Mesenchymal stem cell (in vitro differentiated cells and primary cell): ENCODE data around the gene MTOR.

Source experiments
- DNase-seq: peaks from one replicate; pipeline ENCODE4 v3.0.0-alpha.2; 2013
- H2AFZ ChIP-seq: one replicate; pipeline ENCODE4 v1.6.1; 2013; ENCODE audit warnings: low read depth, mild to moderate bottlenecking, control low read depth, inconsistent platforms, low read length, moderate library complexity
- H2AK5ac ChIP-seq: 2 replicates; pipeline ENCODE4 v1.6.1; 2013; ENCODE audit warnings: low read length, moderate library complexity, mild to moderate bottlenecking, inconsistent platforms; ENCODE audit not compliant: severe bottlenecking
- H2BK120ac ChIP-seq: one replicate; pipeline ENCODE4 v1.6.1; 2013; ENCODE audit warnings: low read depth, mild to moderate bottlenecking, inconsistent platforms, low read length, moderate library complexity
- H2BK12ac ChIP-seq, 2 experiments: one replicate each; pipeline ENCODE4 v1.6.1; 2013; ENCODE audit warnings: inconsistent platforms in 2 of 2, low read length in 2 of 2, mild to moderate bottlenecking in 2 of 2, moderate library complexity in 2 of 2, control low read depth in 1 of 2
- H2BK15ac ChIP-seq: one replicate; pipeline ENCODE4 v1.6.1; 2013; ENCODE audit warnings: mild to moderate bottlenecking, low read depth, inconsistent platforms; ENCODE audit not compliant: poor library complexity, severe bottlenecking
- H2BK5ac ChIP-seq: 2 replicates; pipeline ENCODE4 v1.6.1; 2013; ENCODE audit warnings: low read depth, mild to moderate bottlenecking, low read length, control low read depth, inconsistent platforms; ENCODE audit not compliant: poor library complexity, severe bottlenecking
- H3K14ac ChIP-seq, 2 experiments: one replicate each; pipeline ENCODE4 v1.6.1; 2013; ENCODE audit warnings: inconsistent platforms in 2 of 2, low read length in 2 of 2, control low read depth in 1 of 2, mild to moderate bottlenecking in 1 of 2, moderate library complexity in 1 of 2
- H3K18ac ChIP-seq, 2 experiments: one replicate each; pipeline ENCODE4 v1.6.1; 2013; ENCODE audit warnings: inconsistent platforms in 2 of 2, low read length in 2 of 2, control low read depth in 1 of 2, low read depth in 1 of 2, mild to moderate bottlenecking in 1 of 2
- H3K23ac ChIP-seq, 2 experiments: one replicate each; pipeline ENCODE4 v1.6.1; 2013; ENCODE audit warnings: inconsistent platforms in 2 of 2, low read length in 2 of 2, mild to moderate bottlenecking in 2 of 2, moderate library complexity in 2 of 2, control low read depth in 1 of 2
- H3K27ac ChIP-seq: 2 replicates; pipeline ENCODE4 v1.5.1; 2013; ENCODE audit warnings: mild to moderate bottlenecking, moderate library complexity, low read length, control low read depth, inconsistent platforms; ENCODE audit not compliant: poor library complexity, severe bottlenecking
- H3K27me3 ChIP-seq, 2 experiments: 2 replicates each; pipeline versions ENCODE4 v1.6.1 to v1.7.0; 2013; ENCODE audit warnings: low read length in 2 of 2, mild to moderate bottlenecking in 2 of 2, moderate library complexity in 2 of 2, control low read depth in 1 of 2, inconsistent platforms in 1 of 2; ENCODE audit not compliant: control insufficient read depth in 1 of 2, insufficient read depth in 1 of 2
- H3K36me3 ChIP-seq, 2 experiments: 2 replicates each; pipeline versions ENCODE4 v1.6.1 to v1.7.0; 2013; ENCODE audit warnings: low read length in 2 of 2, control low read depth in 1 of 2, inconsistent platforms in 1 of 2, low read depth in 1 of 2, mild to moderate bottlenecking in 1 of 2; ENCODE audit not compliant: insufficient read depth in 2 of 2, control insufficient read depth in 1 of 2
- H3K4ac ChIP-seq, 2 experiments: one replicate each; pipeline ENCODE4 v1.6.1; 2013; ENCODE audit warnings: inconsistent platforms in 2 of 2, low read length in 2 of 2, mild to moderate bottlenecking in 2 of 2, moderate library complexity in 2 of 2, control low read depth in 1 of 2, low read depth in 1 of 2
- H3K4me1 ChIP-seq: 2 replicates; pipeline ENCODE4 v1.6.1; 2013; ENCODE audit warnings: low read depth, low read length, control low read depth; ENCODE audit not compliant: control insufficient read depth, insufficient read depth
- H3K4me2 ChIP-seq: 2 replicates; pipeline ENCODE4 v1.6.1; 2013; ENCODE audit warnings: low read length, mild to moderate bottlenecking, inconsistent platforms; ENCODE audit not compliant: poor library complexity, severe bottlenecking
- H3K4me3 ChIP-seq, 2 experiments: 2 replicates each; pipeline versions ENCODE4 v1.5.1 to v1.7.0; 2013; ENCODE audit warnings: low read length in 2 of 2, mild to moderate bottlenecking in 2 of 2, control low read depth in 1 of 2, low read depth in 1 of 2; ENCODE audit not compliant: insufficient read depth in 1 of 2
- H3K79me1 ChIP-seq: replicated peaks from 2 replicates; pipeline ENCODE4 v1.6.1; 2013; ENCODE audit warnings: mild to moderate bottlenecking, control low read depth, low read length, inconsistent platforms; ENCODE audit not compliant: poor library complexity, severe bottlenecking
- H3K9ac ChIP-seq: 2 replicates; pipeline ENCODE4 v1.7.0; 2013; ENCODE audit warnings: mild to moderate bottlenecking, low read length, moderate library complexity
- H3K9me3 ChIP-seq: 2 replicates; pipeline ENCODE4 v1.7.0; 2013; ENCODE audit warnings: mild to moderate bottlenecking, low read length; ENCODE audit not compliant: control insufficient read depth
- H4K8ac ChIP-seq: one replicate; pipeline ENCODE4 v1.6.1; 2013; ENCODE audit warnings: inconsistent platforms, mild to moderate bottlenecking, low read length, moderate library complexity
- H4K91ac ChIP-seq: one replicate; pipeline ENCODE4 v1.6.1; 2013; ENCODE audit warnings: mild to moderate bottlenecking, low read length, inconsistent platforms
- WGBS: methylation state at CpG from one replicate; pipeline ENCODE4 v1.1.7; 2013; ENCODE audit warnings: mixed read lengths; 5-methylcytosine and 5-hydroxymethylcytosine counted together

Gene MTOR

DNA sequence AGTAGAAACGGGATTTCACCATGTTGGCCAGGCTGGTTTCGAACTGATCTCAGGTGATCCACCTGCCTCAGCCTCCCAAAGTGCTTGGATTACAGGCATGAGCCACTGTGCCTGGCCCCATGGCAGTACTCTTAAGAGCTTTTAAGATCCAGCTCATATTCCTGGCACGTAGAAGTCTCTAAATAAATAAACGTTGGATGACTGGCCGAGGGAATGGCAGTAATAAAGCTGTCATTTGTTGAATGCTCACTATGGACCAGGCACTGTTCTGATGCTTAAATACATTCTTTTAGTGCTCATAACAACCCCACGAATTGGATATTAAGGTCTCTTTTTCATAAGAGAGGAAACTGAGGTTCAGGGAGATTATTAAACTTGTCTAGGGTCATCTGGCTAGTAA lies 31.5 kb upstream of the MTOR start:
- H2AK5ac ChIP-seq: no peak overlapping the region
- H2BK15ac ChIP-seq: no peak overlapping the region
- H3K9ac ChIP-seq: no peak overlapping the region
- WGBS: 74% methylated on average over 5 of the region's 6 CpGs
- H3K9me3 ChIP-seq: no peaks in the 10 kb centered on the region
- H3K4ac ChIP-seq: no peak overlapping the region
- no peaks in the 10 kb centered on the region for H3K27me3 ChIP-seq
- peaks cover 12% of the 10 kb centered on the region for H3K79me1 ChIP-seq
- H3K18ac ChIP-seq: no peak overlapping the region
- H3K27ac ChIP-seq: no peak overlapping the region
- H2BK120ac ChIP-seq: no peak overlapping the region
- no peak overlapping the region for H4K8ac ChIP-seq
- no peak overlapping the region for H3K4me3 ChIP-seq
- no peak overlapping the region for H2BK5ac ChIP-seq
- H2AFZ ChIP-seq: no peak overlapping the region
- no peak overlapping the region for H4K91ac ChIP-seq
- H3K4me2 ChIP-seq: no peak overlapping the region
- H3K14ac ChIP-seq: no peak overlapping the region
- H3K36me3 ChIP-seq: peaks cover 8 to 13% of the 10 kb centered on the region in 2 experiments
- H3K23ac ChIP-seq: no peak overlapping the region
- H2BK12ac ChIP-seq: no peak overlapping the region
- peaks cover 4% of the 10 kb centered on the region for H3K4me1 ChIP-seq
- DNase-seq: no peak

DNA sequence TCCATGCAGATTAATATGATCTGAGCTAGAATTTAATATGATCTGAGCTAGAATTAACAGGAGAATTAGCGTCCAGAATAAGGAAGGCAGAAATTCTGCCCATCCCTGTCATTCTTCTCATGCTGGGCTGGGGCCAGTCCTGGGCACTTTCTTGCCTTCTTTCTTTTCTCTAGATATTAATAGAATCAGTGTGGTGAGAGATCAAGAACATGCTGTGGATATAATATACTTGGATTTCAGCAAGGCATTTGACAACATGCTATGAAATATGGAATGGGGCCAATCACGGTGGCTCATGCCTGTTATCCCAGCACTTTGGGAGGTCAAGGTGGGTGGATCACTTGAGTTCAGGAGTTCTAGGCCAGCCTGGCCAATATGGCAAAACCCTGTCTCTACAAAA lies 28.7 kb upstream of the MTOR start:
- Histone ChIP-seq H3K9me3 (no peaks in the 10 kb centered on the region), H2BK5ac (no peak overlapping the region), H3K4me3 (no peak overlapping the region), H3K4me2 (no peak overlapping the region), H2AK5ac (no peak overlapping the region), H3K14ac (no peak overlapping the region), H3K23ac (no peak overlapping the region), H3K27me3 (no peaks in the 10 kb centered on the region), H2BK12ac (no peak overlapping the region), H3K9ac (no peak overlapping the region), H3K4me1 (peaks cover 11% of the 10 kb centered on the region), H3K4ac (no peak overlapping the region), H2BK120ac (no peak overlapping the region), H4K91ac (no peak overlapping the region), H2BK15ac (no peak overlapping the region), H3K79me1 (peaks cover 19% of the 10 kb centered on the region), H3K27ac (no peak overlapping the region), H2AFZ (no peak overlapping the region), H4K8ac (no peak overlapping the region), H3K36me3 (peaks cover 16% of the 10 kb centered on the region in 2 experiments), H3K18ac (no peak overlapping the region)
- DNase-seq: no peak
- WGBS: 100% methylated on average over 2 of the region's 2 CpGs

DNA sequence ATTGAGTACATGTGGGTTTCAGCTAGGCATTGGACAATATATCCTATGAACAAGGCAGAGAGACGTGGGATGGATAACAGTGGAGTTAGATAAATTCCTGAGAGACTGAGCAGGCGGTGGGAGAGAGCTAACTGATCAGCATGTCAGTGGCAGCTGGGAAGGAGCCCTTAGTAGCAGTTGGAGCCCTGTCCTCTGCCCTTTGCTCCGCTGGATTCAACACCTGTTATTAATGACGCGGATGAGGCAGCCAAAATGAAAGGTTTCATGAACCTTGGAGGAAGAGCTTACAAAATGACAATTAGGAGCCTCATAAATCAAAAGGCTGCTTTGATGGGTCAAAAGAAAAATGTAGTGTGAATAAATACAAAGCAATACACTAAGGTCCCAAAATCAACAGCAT lies 26.7 kb upstream of the MTOR start:
- H4K8ac ChIP-seq: no peak overlapping the region
- H2AK5ac ChIP-seq: no peak overlapping the region
- H2BK12ac ChIP-seq: no peak overlapping the region
- H3K27ac ChIP-seq: no peak overlapping the region
- no peak overlapping the region for H2BK120ac ChIP-seq
- H3K9me3 ChIP-seq: no peaks in the 10 kb centered on the region
- H3K23ac ChIP-seq: no peak overlapping the region
- no peak overlapping the region for H3K4me2 ChIP-seq
- H3K9ac ChIP-seq: no peak overlapping the region
- no peak overlapping the region for H4K91ac ChIP-seq
- peaks cover 33% of the 10 kb centered on the region for H3K79me1 ChIP-seq
- no peak overlapping the region for H2AFZ ChIP-seq
- peaks cover 12 to 18% of the 10 kb centered on the region in 2 experiments for H3K36me3 ChIP-seq
- DNase-seq: no peak
- no peak overlapping the region for H3K4me3 ChIP-seq
- H2BK15ac ChIP-seq: no peak overlapping the region
- H3K4me1 ChIP-seq: peaks cover 13% of the 10 kb centered on the region
- H3K27me3 ChIP-seq: no peaks in the 10 kb centered on the region
- 94% methylated on average over 5 of the region's 5 CpGs for WGBS
- H2BK5ac ChIP-seq: no peak overlapping the region
- H3K14ac ChIP-seq: no peak overlapping the region
- H3K18ac ChIP-seq: no peak overlapping the region
- no peak overlapping the region for H3K4ac ChIP-seq

DNA sequence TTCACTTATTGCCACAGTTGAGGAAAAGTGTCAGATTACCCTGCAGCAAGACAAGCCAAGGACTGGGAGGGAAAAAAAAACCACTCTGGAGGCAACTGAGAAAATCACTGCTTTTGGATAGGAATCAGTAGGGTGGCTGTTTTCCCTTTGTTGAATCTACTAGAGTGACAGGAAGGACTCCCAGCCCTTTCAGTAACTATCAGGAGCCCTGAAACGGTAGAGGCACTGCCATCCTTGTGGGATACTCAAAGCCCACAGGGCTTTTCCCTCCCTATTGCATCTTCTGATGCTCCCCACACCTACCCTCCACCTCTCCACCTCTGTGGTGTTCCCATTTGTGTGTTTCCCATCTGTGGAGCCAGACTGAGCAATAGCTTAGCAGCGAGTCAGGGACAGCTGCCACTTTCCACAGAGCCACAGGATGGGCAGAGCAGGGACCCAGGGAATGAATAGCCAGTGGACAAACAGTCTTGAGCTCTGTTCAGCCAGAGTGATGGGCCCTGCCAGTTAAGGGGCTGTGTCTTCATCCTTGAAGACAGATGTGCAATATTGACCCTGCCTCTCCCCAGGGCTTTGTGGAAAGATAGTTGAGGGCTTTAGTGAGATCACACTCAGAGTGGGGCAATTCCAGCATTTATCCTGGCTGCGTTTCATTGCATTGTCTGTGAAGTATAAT lies 24.5 kb upstream of the MTOR start:
- Histone ChIP-seq H3K9ac (peak overlapping the region; percentile 10), H2AFZ (no peak overlapping the region), H3K4me3 (no peak overlapping the region), H3K18ac (no peak overlapping the region), H4K91ac (no peak overlapping the region), H3K9me3 (no peaks in the 10 kb centered on the region), H3K14ac (no peak overlapping the region), H2BK15ac (no peak overlapping the region), H3K4me2 (no peak overlapping the region), H3K4ac (no peak overlapping the region), H3K79me1 (peaks cover 43% of the 10 kb centered on the region), H2AK5ac (no peak overlapping the region), H4K8ac (no peak overlapping the region), H2BK5ac (no peak overlapping the region), H3K36me3 (peaks cover 12 to 26% of the 10 kb centered on the region in 2 experiments), H3K23ac (no peak overlapping the region), H3K27ac (no peak overlapping the region), H3K4me1 (peaks cover 9% of the 10 kb centered on the region), H2BK120ac (no peak overlapping the region), H3K27me3 (no peaks in the 10 kb centered on the region), H2BK12ac (no peak overlapping the region)
- 73% methylated on average over 3 of the region's 3 CpGs for WGBS
- DNase-seq: no peak
